ENCODE results near the gene MRLN.

GRCh38 chr10:59736749-59737148 lies 16.5 kb downstream of the MRLN start:
- TF ChIP-seq CTCF (conservative IDR thresholded peaks at IDR 0.05; ENCODE audit: low read length): no peak
- no peak for TF ChIP-seq EZH2phosphoT487 (IDR thresholded peaks at IDR 0.05; ENCODE audit: borderline replicate concordance, low read depth, low read length)

All from OCI-LY7 (cell line).